Stimulated activated CD8-positive, alpha-beta memory T cell treated with anti-CD3 and anti-CD28 coated beads, Interleukin-15, amount 100 ng/mL, for 48 hours (primary cell): ENCODE measurements around the gene TBC1D16.

ENCODE experiments used
- DNase-seq, 2 donors: peaks; one replicate each; pipeline ENCODE4 v3.0.0-alpha.2; 2020; ENCODE audit warnings: low read depth in 2 of 2

The TBC1D16 gene

GRCh38 chr17:79989106-79989835, 46.4 kb downstream of the TBC1D16 start:
- DNase-seq, result no peak

GRCh38 chr17:79988185-79988971, 47.3 kb downstream of the TBC1D16 start:
- no peak for DNase-seq

DNA sequence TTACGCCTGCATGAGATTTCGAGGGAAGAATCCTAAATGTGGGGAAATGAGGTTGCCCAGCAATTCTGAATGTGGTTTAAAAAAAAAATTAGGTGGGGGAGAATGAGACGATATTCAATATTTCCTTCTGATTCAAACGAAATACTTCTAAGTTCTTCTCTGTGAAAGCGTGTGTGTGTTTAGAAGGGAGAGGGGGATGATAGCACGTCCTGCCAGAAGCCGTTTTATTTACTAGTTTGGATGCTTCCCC, 47.8 kb downstream of the TBC1D16 start:
- DNase-seq, result no peak

- no peak for DNase-seq
Measured at GRCh38 chr17:79987187-79987934, 48.3 kb downstream of the TBC1D16 start.

DNA sequence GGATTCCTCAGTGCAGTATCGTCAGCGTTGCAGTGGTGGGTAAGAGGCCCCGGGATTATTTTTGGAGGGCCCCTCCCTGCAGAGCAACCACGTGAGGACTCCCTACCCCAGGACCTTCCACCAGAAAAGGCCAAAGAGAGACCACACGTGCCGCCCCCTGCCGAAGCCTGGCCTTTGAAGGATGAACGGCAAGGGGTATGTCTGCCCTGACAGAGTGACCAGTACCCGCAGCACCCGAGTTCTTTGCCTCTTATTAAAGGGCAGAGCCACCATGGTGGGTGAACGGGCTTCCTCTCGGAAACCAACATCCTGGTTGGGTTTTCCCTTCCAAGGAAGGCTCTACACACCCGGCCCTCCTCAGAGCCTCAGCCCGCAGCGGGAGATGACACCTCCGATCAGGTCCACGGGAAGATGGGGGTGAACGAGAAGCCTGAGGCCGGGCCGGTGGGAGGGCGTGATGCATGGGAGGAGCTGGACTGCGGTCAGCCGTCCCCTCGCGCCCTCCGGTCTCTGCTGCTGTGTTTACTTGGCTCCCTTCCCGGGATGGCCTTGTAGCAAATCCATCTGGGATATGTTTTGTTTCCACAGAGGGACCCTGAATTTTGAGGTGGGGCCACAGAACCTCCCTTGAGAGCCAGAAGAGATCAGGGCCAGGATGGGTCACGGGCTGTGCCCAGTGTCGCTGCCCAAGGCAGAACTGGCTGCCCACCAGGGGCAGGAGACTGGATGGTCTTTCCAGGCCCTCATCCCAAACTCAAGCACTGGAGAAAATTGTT, 49.1 kb downstream of the TBC1D16 start:
- DNase-seq, result no peak

GRCh38 chr17:79985943-79986391, 49.7 kb downstream of the TBC1D16 start:
- no peak for DNase-seq

- no peak for DNase-seq
Measured at GRCh38 chr17:79985361-79985942, 50.2 kb downstream of the TBC1D16 start.

GRCh38 chr17:79984877-79985276, 50.8 kb downstream of the TBC1D16 start:
- no peak for DNase-seq

DNA sequence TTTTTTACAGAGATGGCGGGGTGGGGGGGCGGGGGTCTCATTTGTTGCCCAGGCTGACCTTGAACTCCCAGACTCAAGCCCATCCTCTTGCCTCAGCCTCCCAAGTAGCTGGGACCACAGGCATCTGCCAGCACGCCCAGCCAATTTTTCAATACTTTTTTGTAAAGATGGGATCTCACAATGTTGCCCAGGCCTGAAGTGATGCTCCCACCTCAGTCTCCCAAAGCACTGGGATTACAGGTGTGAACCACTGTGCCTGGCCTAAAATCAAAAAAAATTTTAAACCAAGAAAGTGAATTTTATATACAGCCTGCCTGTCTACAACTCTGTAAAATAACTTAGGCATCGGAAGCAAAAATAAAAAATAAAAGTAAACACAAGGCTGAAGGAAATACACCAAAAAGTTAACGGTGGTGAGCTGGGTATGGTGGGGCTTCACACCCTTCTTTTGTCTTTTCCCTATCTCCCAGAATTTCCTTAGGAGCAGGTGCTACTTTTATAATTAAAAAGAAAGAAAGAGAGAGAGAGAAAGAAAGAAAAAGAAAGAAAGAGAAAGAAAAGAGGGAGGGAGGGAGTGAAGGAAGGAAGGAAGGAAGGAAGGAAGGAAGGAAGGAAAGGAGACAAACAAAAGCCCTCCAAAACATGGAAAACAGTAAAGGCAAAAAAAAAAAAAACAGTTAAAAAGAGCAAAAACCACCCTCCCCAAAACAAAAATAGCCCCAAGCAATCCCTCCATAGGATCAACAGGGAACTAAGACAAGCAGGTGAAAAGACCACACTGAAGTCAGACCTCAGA, 51.4 kb downstream of the TBC1D16 start:
- DNase-seq, result no peak

- no peak for DNase-seq
Measured at GRCh38 chr17:79983456-79983855, 52.2 kb downstream of the TBC1D16 start.

DNA sequence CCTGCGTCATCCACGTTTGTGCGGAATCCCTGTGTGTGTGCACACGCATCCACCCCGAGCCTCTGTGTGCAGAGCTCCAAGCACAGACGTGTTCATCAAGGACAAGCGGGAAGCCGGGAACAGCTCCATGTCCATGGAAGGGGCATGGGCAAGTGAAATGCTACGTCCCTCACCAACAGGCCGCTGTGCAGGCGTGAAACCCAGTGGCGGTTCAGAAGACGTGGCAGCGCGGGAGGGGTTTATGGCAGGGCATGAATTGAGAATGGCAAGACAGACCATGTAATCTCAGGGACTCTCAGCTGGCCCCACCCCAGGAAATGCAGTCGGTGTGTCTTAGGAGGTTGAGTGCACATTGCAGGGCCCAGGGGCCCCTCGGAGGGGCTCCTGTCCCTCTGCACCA, 52.7 kb downstream of the TBC1D16 start:
- no peak for DNase-seq

GRCh38 chr17:79981661-79982101, 54.0 kb downstream of the TBC1D16 start:
- no peak for DNase-seq

DNA sequence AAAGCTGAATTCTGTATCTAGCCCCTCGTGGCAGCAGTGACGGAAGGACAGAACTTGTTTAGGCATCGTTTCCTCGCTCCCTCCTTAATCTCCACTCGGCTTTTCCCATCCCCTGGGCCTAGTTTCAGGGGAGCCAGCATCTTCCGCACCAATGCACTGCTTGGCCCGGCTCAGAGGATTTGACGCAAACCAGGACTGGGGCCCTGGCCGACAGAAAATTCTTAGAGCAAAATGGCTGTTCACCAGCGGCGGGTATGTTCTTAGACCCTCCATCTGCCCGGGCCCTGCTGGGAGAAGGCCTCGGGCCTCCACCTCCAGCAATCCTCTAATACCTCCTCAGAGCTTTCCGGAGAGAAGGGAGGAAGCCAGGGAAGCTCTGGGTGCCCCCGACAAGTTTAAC, 54.6 kb downstream of the TBC1D16 start:
- DNase-seq, result no peak

DNA sequence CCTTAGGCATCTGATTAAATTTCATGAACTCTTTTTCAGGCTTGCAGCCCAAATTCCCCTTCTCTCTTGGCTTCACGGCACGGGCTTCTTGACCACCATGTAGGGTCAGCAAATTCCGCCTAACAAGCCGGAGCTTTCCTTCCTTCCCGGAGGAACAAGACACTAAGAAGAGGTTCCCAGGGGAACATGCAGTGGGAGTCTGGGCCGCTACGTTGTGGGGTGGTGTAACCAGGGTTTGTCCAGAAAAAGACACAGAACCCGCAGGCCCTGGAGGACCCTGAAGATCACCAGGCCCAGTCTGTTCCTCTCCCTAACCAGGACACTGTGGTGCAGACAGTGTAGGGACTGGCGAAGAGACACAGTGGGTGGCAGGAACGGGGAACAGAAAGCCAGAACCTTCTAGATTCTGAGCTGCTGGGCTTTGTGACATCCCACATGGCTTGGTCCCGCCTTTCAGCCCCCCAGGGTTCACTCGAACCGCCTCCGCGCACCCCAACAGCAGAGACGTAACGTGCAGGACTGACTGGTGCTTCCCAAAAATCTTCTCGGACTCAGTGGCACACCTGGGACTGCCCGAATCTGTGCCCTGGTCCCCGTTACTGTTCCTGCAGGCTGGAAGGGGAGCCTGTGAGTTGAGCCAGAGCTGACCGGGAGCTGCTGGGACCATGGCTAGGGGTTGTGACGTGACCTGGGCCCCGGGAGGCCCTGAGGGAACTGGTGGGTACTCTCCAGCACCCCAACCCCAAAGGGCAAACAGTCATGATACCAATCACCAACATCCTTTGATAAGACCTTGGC, 55.2 kb downstream of the TBC1D16 start:
- no peak for DNase-seq

GRCh38 chr17:79979816-79980215, 55.9 kb downstream of the TBC1D16 start:
- no peak for DNase-seq

- no peak for DNase-seq
Measured at GRCh38 chr17:79979221-79979741, 56.4 kb downstream of the TBC1D16 start.

DNA sequence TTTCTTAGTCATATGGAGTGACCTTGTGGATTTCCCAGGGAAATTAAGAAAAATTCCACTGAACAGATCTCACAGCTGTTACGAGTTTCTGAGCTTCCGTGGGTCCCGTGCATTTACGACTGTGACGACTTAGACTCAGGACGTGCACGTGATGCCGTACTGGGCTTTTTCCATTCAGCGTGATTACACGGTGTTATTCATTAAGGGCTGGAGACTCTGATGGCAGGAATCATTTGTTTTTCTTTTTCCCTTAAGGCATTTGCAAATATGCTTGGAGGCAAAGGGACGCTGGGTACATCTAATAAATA, 57.2 kb downstream of the TBC1D16 start:
- DNase-seq, result no peak

GRCh38 chr17:79977708-79978547, 57.7 kb downstream of the TBC1D16 start:
- DNase-seq, result no peak

DNA sequence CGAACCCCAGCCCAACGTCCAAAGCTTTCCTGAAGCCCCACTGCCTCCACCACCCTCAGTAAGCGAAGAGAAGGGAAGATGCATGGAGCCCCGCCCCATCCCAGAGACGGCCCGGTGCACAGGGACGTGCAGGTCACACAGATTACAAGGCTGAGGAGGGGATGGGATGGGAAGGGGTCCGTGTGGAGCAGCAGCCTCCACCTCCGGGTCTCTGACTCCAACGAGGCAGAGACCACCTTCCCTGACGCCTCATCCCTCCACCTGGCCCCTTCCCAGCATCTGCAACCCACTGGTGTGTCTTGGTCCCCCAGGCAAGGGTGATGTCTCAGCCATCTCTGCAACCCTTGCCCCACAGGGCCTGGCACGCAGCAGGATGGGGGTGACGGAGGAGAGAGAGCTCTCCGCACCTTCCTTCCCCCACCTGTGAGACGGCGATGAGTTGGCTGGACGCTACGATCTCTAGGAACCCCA, 58.5 kb downstream of the TBC1D16 start:
- DNase-seq, result no peak
